Loucy (cell line): Measurements from ENCODE around the gene ZNF274.
"Not testable (repeated sequence)": the region's sequence is repeated elsewhere in the genome, so short reads cannot be mapped to it uniquely, and the experiment has no call there.

Experiments used
- H2AFZ ChIP-seq: fragments of 200-600 bp; sonication (generic); 2 replicates; pipeline ENCODE4 v1.6.0; 2016; ENCODE audit warnings: antibody characterized with exemption, mild to moderate bottlenecking, low read length, moderate library complexity
- H3F3A ChIP-seq: fragments of 200-600 bp; 2 replicates; pipeline ENCODE4 v1.6.0; 2016; ENCODE audit warnings: antibody characterized with exemption, low read depth, mild to moderate bottlenecking
- H3K27me3 ChIP-seq: fragments of 200-600 bp; sonication (generic); 2 replicates; pipeline ENCODE4 v1.6.1; 2014; ENCODE audit warnings: low read length, mild to moderate bottlenecking; ENCODE audit not compliant: insufficient read depth, poor library complexity, severe bottlenecking
- H3K36me3 ChIP-seq: fragments of 200-600 bp; sonication (generic); 2 replicates; pipeline ENCODE4 v1.6.1; 2016; ENCODE audit warnings: low read length; ENCODE audit not compliant: insufficient read depth
- H3K4me1 ChIP-seq: fragments of 200-600 bp; sonication (generic); 2 replicates; pipeline ENCODE4 v1.5.1; 2014; ENCODE audit warnings: low read length, mild to moderate bottlenecking; ENCODE audit not compliant: insufficient read depth, poor library complexity, severe bottlenecking
- H3K4me2 ChIP-seq: fragments of 200-600 bp; sonication (generic); 2 replicates; pipeline ENCODE4 v1.6.0; 2014; ENCODE audit warnings: antibody characterized with exemption, low read length, low read depth, mild to moderate bottlenecking; ENCODE audit not compliant: poor library complexity, severe bottlenecking
- H3K4me3 ChIP-seq: fragments of 200-600 bp; sonication (generic); 2 replicates; pipeline ENCODE4 v1.5.1; 2014; ENCODE audit warnings: low read length, mild to moderate bottlenecking, mixed read lengths; ENCODE audit not compliant: poor library complexity, severe bottlenecking
- H3K79me2 ChIP-seq: fragments of 200-600 bp; sonication (generic); 2 replicates; pipeline ENCODE4 v1.6.1; 2014; ENCODE audit warnings: low read length; ENCODE audit not compliant: insufficient read depth
- H3K9ac ChIP-seq: fragments of 200-600 bp; sonication (generic); 2 replicates; pipeline ENCODE4 v1.6.0; 2014; ENCODE audit warnings: mild to moderate bottlenecking, low read depth, low read length, moderate library complexity; ENCODE audit not compliant: poor library complexity, severe bottlenecking
- H3K9me2 ChIP-seq: fragments of 200-600 bp; sonication (generic); replicated peaks from 2 replicates; pipeline ENCODE4 v1.6.1; 2016; ENCODE audit warnings: low read depth, low read length, mixed read lengths
- H3K9me3 ChIP-seq: fragments of 200-600 bp; sonication (generic); 2 replicates; pipeline ENCODE4 v1.6.1; 2014; ENCODE audit warnings: mild to moderate bottlenecking, antibody characterized with exemption, low read length, low read depth; ENCODE audit not compliant: insufficient read depth
- H4K20me1 ChIP-seq: fragments of 200-600 bp; sonication (generic); 2 replicates; pipeline ENCODE4 v1.6.0; 2014; ENCODE audit warnings: antibody characterized with exemption, low read length, mild to moderate bottlenecking; ENCODE audit not compliant: insufficient read depth, poor library complexity, severe bottlenecking
- EZH2phosphoT487 ChIP-seq: fragments of 200-600 bp; IDR thresholded peaks from 2 replicates; pipeline ENCODE4 v1.6.1; 2018; ENCODE audit warnings: antibody characterized with exemption, mild to moderate bottlenecking, moderate library complexity, borderline replicate concordance
- TF ChIP-seq, protein P1 (sequence below): fragments of 200-600 bp; sonication (generic); conservative IDR thresholded peaks from 2 replicates; pipeline ENCODE4 v1.5.1; 2014; ENCODE audit warnings: mild to moderate bottlenecking, antibody characterized with exemption, low read length

Gene ZNF274

DNA sequence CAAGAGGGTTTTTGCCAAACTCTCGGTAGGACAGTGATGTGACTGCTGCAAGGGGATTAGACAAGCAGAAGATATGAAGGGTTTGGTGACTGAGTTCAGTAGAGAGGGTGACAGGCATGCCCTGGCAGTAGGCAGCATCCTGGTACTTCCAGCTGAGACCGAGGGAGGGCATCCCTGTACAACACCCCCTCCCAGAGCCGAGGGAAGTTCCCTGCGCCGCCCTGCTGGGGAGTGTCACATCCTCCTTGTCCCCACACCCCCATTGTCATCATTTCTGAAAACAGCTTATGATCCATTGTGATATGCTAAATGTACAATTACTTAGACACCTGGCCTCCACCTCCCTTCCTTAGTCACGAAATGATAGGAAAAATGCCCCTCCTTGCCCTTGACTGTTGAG is 60.5 kb downstream of the ZNF274 start:
- Histone ChIP-seq H3K9me3 (no peaks in the 10 kb centered on the region; the same call in 1 of the 2 replicates), H3K79me2 (peaks cover 10% of the 10 kb centered on the region; the same call in 1 of the 2 replicates), H3F3A (no peaks in the 10 kb centered on the region), H3K27me3 (no peaks in the 10 kb centered on the region), H3K36me3 (peaks cover 79% of the 10 kb centered on the region), H3K9me2 (no peaks in the 10 kb centered on the region), H3K9ac (no peak overlapping the region), H3K4me1 (no peaks in the 10 kb centered on the region), H3K4me2 (no peak overlapping the region), H3K4me3 (no peak overlapping the region), H2AFZ (no peak overlapping the region), H4K20me1 (peaks cover 2% of the 10 kb centered on the region)
- no peak for TF ChIP-seq EZH2phosphoT487

DNA sequence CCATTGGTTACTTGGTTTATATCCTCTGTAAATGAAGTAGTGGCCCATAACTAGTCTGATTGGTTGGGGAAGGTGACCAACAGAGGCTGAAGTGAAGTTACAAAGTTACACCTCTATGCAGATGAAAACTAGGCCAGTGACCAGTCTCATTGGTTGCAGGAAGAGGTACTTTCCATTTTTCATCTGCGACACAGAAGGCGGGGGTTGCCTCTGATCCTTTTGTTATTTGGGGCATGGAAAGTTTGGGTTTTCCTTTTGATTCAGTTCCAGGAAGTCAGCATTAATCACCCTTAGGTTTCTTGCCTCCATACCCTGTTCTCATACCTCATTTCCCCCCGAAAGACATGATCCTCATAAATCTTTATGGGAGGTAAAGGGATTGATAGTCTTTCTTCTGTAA is 66.0 kb downstream of the ZNF274 start:
- TF ChIP-seq EZH2phosphoT487: no peak
- TF ChIP-seq, protein P1, sequence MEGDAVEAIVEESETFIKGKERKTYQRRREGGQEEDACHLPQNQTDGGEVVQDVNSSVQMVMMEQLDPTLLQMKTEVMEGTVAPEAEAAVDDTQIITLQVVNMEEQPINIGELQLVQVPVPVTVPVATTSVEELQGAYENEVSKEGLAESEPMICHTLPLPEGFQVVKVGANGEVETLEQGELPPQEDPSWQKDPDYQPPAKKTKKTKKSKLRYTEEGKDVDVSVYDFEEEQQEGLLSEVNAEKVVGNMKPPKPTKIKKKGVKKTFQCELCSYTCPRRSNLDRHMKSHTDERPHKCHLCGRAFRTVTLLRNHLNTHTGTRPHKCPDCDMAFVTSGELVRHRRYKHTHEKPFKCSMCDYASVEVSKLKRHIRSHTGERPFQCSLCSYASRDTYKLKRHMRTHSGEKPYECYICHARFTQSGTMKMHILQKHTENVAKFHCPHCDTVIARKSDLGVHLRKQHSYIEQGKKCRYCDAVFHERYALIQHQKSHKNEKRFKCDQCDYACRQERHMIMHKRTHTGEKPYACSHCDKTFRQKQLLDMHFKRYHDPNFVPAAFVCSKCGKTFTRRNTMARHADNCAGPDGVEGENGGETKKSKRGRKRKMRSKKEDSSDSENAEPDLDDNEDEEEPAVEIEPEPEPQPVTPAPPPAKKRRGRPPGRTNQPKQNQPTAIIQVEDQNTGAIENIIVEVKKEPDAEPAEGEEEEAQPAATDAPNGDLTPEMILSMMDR: no peak
- Histone ChIP-seq H3K4me3 (no peak overlapping the region), H3K36me3 (peaks cover 96% of the 10 kb centered on the region), H3K9ac (no peak overlapping the region), H3K9me2 (no peaks in the 10 kb centered on the region), H3K79me2 (no peaks in the 10 kb centered on the region), H3K4me2 (no peak overlapping the region), H4K20me1 (no peaks in the 10 kb centered on the region), H3K27me3 (no peaks in the 10 kb centered on the region), H2AFZ (no peak overlapping the region), H3F3A (no peaks in the 10 kb centered on the region), H3K4me1 (no peaks in the 10 kb centered on the region), H3K9me3 (peaks cover 37% of the 10 kb centered on the region; the same call in 1 of the 2 replicates)

DNA sequence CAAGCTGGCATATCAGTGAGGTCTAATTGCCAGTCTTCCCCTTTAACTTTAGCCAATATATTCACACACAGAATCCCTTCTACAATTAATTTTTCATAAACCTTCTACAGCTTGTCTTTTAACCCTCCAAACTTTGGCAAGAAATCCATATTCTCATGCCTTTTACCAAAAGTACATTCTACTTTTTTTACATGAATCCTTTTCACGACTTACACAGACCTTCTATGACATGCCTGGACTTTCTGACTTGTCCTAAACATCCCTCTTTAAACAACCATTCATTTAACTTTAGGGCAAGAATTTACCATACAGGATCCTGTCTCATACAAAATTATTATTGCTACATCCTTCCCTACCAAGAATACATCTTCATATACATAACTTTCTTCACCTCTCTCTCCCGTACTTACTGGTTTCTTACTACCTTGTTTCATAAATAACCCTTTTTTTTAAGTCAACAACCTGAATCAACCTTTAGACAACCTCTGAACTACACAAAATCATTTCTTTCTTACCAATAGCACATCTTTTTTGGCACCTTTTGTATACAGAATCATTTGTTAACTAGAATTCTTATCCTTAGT is 69.3 kb downstream of the ZNF274 start:
- Histone ChIP-seq H3K4me1 (no peaks in the 10 kb centered on the region), H3K79me2 (no peaks in the 10 kb centered on the region), H3K9me2 (no peaks in the 10 kb centered on the region), H3K9ac (no peak overlapping the region), H3K4me3 (no peak overlapping the region), H3F3A (no peaks in the 10 kb centered on the region), H3K9me3 (peaks cover 60% of the 10 kb centered on the region; the same call in 1 of the 2 replicates), H3K4me2 (no peak overlapping the region), H2AFZ (no peak overlapping the region), H3K36me3 (peaks cover 91% of the 10 kb centered on the region), H3K27me3 (no peaks in the 10 kb centered on the region), H4K20me1 (no peaks in the 10 kb centered on the region)
- TF ChIP-seq, protein P1: no peak
- TF ChIP-seq EZH2phosphoT487: no peak

DNA sequence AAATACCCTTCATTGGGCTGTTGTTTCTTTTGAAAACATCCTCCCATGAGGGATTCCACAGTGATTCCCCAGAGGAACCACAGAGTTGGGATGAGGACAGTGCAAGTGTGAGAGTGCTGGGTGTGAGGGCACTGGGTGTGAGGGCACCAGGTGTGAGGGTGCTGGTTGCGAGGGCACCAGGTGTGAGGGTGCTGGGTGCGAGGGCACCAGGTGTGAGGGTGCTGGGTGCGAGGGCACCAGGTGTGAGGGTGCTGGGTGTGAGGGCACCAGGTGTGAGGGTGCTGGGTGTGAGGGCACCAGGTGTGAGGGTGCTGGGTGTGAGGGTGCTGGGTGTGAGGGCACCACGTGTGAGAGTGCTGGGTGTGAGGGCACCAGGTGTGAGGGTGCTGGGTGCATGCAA is 75.4 kb downstream of the ZNF274 start:
- not testable (repeated sequence) for H3K79me2 ChIP-seq, H3K27me3 ChIP-seq, H3K9me2 ChIP-seq, H4K20me1 ChIP-seq, H3F3A ChIP-seq, H3K9ac ChIP-seq, H2AFZ ChIP-seq, H3K4me2 ChIP-seq, H3K4me1 ChIP-seq, H3K4me3 ChIP-seq
- peaks cover 88% of the 10 kb centered on the region for H3K9me3 ChIP-seq
- H3K36me3 ChIP-seq: peaks cover 86% of the 10 kb centered on the region
